ENCODE results near the gene ADAM12.
A peak's percentile ranks its signal among the peaks of the same experiment; 100 is the strongest.
"Not testable (repeated sequence)": the region's sequence is repeated elsewhere in the genome, so short reads cannot be mapped to it uniquely, and the experiment has no call there.

The ADAM12 gene

DNA sequence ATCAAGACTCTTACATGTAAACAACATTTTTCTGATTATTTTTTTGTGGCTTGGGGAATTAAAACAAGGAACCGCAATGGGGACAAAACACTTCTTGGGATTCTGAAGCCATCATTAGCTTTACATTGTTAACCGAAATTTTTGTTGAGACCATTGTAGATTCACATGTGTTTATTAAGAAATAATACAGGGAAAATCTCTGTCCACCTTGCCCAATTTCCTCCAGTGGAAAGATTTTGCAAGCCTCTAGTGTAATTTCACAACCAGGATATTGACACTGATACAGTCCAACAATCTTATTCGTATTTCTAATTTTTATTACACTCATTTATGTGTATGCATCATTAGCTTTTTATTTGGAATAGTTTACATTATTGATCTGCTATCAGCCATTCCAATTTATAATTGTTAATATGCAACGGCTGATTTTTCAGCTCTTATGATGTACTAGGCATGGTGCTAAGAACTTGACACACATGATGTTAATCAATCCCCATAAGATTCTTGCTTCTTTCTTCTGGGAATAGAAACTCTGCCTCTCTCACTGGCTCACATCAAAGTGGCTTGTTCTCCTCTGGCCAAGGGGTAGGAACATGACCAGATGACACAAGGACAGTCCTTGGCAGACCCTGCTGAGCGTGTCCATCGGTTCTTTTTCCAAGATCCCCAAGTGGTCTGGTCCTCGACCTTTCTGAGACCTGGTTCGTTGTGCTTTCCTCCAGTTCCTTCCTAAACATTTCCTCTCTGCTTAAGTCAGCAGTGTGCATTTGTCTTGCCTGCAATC is 137.6 kb downstream of the ADAM12 start:
- TF ChIP-seq CTCF (IDR thresholded peaks at IDR 0.05; ENCODE audit: low read depth, low read length, missing control alignments): no peak
- H3K4me3 ChIP-seq (replicated peaks; ENCODE audit: low read depth, low read length): no peak overlapping the region
- DNase-seq (ENCODE audit: extremely low read depth, low read depth): no peak

GRCh38 chr10:126250045-126250444 is 138.2 kb downstream of the ADAM12 start:
- no peak for DNase-seq (ENCODE audit: extremely low read depth, low read depth)
- H3K4me3 ChIP-seq (replicated peaks; ENCODE audit: low read depth, low read length): no peak overlapping the region
- no peak for TF ChIP-seq CTCF (IDR thresholded peaks at IDR 0.05; ENCODE audit: low read depth, low read length, missing control alignments)

GRCh38 chr10:126247446-126247975 is 140.8 kb downstream of the ADAM12 start:
- peak; percentile 90 for DNase-seq (ENCODE audit: extremely low read depth, low read depth)
- no peak overlapping the region for H3K4me3 ChIP-seq (replicated peaks; ENCODE audit: low read depth, low read length)

DNA sequence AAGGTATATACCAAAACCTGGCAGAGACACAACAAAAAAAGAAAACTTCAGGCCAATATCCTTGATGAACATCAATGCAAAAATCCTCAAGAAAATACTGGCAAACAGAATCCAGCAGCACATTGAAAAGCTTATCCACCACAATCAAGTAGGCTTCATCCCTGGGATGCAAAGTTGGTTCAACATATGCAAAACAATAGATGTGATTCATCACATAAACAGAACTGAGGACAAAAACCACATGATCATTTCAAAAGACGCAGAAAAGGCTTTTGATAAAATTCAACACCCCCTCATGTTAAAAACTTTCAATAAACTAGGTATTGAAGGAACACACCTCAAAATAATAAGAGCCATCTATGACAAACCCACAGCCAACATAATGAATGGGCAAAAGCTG is 141.9 kb downstream of the ADAM12 start:
- H3K4me3 ChIP-seq (replicated peaks; ENCODE audit: low read depth, low read length); DNase-seq (ENCODE audit: extremely low read depth, low read depth): not testable (repeated sequence)

More at GRCh38 chr10:126247446-126247975, 140.8 kb downstream of the ADAM12 start:
- TF ChIP-seq CTCF (IDR thresholded peaks at IDR 0.05; ENCODE audit: low read depth, low read length, missing control alignments): no peak

GRCh38 chr10:126245501-126245900 is 142.8 kb downstream of the ADAM12 start:
- DNase-seq (ENCODE audit: extremely low read depth, low read depth): no peak
- no peak for TF ChIP-seq CTCF (IDR thresholded peaks at IDR 0.05; ENCODE audit: low read depth, low read length, missing control alignments)

DNA sequence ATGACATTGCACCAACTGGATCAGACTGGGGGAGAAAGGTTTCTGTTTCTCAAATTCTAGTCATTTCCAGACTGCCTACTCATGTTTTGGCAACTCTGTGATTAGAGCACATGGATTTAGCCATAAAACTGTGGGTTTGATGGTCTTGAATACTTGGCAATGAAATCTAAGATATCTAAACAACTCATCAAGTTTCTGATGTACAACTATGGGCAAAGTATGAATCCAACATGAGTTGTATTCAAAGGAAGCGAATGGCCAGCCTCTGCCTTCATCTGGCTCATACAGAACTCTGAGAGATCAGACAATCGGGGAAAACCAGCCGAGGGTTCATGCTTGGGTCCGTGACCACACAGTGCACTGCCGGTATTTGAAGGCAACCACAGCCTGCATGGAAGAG is 144.3 kb downstream of the ADAM12 start:
- DNase-seq (ENCODE audit: extremely low read depth, low read depth): no peak
- no peak for TF ChIP-seq CTCF (IDR thresholded peaks at IDR 0.05; ENCODE audit: low read depth, low read length, missing control alignments)
- H3K4me3 ChIP-seq (replicated peaks; ENCODE audit: low read depth, low read length): no peak overlapping the region

More at GRCh38 chr10:126245501-126245900, 142.8 kb downstream of the ADAM12 start:
- no peak overlapping the region for H3K4me3 ChIP-seq (replicated peaks; ENCODE audit: low read depth, low read length)

DNA sequence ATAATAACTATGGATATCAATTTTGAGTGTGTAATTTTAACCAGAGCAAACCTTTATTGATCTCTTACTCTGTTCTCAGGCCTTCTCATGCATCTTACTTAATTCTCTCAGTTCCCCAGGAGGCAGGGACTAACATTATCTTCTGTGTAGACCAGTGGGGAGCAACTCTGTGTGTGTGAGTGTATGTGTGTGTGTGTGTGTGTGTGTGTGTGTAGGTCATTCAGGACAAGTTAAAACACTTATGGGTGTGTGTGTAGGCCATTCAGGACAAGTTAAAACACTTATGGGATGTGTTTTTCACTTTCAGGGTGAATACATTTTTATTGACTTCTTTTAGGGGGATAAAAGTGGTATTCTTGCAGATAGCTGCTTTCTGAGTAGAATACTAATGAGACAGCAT is 145.0 kb downstream of the ADAM12 start:
- DNase-seq (ENCODE audit: extremely low read depth, low read depth): no peak
- no peak overlapping the region for H3K4me3 ChIP-seq (replicated peaks; ENCODE audit: low read depth, low read length)

More for the DNA sequence above, 145.0 kb downstream of the ADAM12 start:
- TF ChIP-seq CTCF (IDR thresholded peaks at IDR 0.05; ENCODE audit: low read depth, low read length, missing control alignments): no peak
